HCT116 (cell line): ENCODE measurements around the gene ZNF750.

Experiments
- EGR1 ChIP-seq: IDR thresholded peaks from 2 replicates; pipeline ENCODE4 v1.6.1; 2012; ENCODE audit warnings: low read depth
- EZH2 ChIP-seq: fragments of 200-600 bp; sonication (generic); IDR thresholded peaks from 2 replicates; pipeline ENCODE4 v1.6.1; 2017; ENCODE audit warnings: antibody characterized with exemption, mixed run types
- EZH2phosphoT487 ChIP-seq: fragments of 200-600 bp; IDR thresholded peaks from 2 replicates; pipeline ENCODE4 v1.6.1; 2018; ENCODE audit warnings: antibody characterized with exemption, borderline replicate concordance
- JUND ChIP-seq: IDR thresholded peaks from 2 replicates; pipeline ENCODE4 v1.6.1; 2012
- POLR2A ChIP-seq: IDR thresholded peaks from 2 replicates; pipeline ENCODE4 v1.7.0; 2011; ENCODE audit warnings: borderline replicate concordance; ENCODE audit not compliant: insufficient read depth, insufficient read length; ENCODE audit errors: extremely low read depth
- POLR2AphosphoS5 ChIP-seq: IDR thresholded peaks from 2 replicates; pipeline ENCODE4 v1.6.1; 2011; ENCODE audit warnings: mild to moderate bottlenecking, low read depth, low read length, moderate library complexity
- RAD21 ChIP-seq: IDR thresholded peaks from 2 replicates; pipeline ENCODE4 v1.6.1; 2012; ENCODE audit warnings: low read depth, mild to moderate bottlenecking
- TF ChIP-seq, protein P1 (sequence below): IDR thresholded peaks from 2 replicates; pipeline ENCODE4 v1.6.1; 2012
- TF ChIP-seq, protein P2 (sequence below): IDR thresholded peaks from 2 replicates; pipeline ENCODE4 v1.6.1; 2012; ENCODE audit warnings: low read depth
- TF ChIP-seq, protein P3 (sequence below), 3 experiments: fragments of 200-600 bp in 1 of 3; sonication (generic) in 1 of 3; IDR thresholded peaks in 2 of 3; conservative IDR thresholded peaks in 1 of 3; 2 replicates each; pipeline ENCODE4 v1.5.1; 2012 to 2017; ENCODE audit warnings: low read depth in 2 of 3, low read length in 2 of 3, antibody characterized with exemption in 1 of 3, borderline replicate concordance in 1 of 3, control low read depth in 1 of 3, mild to moderate bottlenecking in 1 of 3, mixed read lengths in 1 of 3, mixed run types in 1 of 3, moderate library complexity in 1 of 3; ENCODE audit not compliant: insufficient read depth in 1 of 3

DNA sequence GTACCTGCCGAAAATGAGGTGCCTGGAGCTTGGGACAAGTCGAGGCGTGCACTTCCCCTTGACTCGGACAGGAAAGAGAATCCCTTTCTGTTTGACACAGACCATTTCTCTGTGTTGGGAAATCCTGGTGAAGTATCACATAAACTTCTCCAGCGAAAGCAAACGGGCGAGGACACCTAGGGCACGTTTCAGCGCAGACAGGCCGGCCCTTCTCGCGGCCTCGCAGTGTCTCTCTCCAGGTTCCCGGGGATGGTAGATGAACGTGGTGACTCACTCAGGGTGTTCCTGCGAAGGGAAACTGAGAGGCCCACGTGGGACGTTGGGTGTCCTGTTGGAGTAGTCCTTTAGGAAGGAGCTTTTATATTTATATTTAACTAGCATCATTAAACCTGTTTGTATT lies 36.3 kb upstream of the ZNF750 start:
- no peak for TF ChIP-seq RAD21
- no peak for TF ChIP-seq EZH2
- TF ChIP-seq, protein P1, sequence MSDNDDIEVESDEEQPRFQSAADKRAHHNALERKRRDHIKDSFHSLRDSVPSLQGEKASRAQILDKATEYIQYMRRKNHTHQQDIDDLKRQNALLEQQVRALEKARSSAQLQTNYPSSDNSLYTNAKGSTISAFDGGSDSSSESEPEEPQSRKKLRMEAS = peak; percentile 74; the same call in 1 of the 2 replicates
- TF ChIP-seq EZH2phosphoT487 = no peak
- TF ChIP-seq, protein P2, sequence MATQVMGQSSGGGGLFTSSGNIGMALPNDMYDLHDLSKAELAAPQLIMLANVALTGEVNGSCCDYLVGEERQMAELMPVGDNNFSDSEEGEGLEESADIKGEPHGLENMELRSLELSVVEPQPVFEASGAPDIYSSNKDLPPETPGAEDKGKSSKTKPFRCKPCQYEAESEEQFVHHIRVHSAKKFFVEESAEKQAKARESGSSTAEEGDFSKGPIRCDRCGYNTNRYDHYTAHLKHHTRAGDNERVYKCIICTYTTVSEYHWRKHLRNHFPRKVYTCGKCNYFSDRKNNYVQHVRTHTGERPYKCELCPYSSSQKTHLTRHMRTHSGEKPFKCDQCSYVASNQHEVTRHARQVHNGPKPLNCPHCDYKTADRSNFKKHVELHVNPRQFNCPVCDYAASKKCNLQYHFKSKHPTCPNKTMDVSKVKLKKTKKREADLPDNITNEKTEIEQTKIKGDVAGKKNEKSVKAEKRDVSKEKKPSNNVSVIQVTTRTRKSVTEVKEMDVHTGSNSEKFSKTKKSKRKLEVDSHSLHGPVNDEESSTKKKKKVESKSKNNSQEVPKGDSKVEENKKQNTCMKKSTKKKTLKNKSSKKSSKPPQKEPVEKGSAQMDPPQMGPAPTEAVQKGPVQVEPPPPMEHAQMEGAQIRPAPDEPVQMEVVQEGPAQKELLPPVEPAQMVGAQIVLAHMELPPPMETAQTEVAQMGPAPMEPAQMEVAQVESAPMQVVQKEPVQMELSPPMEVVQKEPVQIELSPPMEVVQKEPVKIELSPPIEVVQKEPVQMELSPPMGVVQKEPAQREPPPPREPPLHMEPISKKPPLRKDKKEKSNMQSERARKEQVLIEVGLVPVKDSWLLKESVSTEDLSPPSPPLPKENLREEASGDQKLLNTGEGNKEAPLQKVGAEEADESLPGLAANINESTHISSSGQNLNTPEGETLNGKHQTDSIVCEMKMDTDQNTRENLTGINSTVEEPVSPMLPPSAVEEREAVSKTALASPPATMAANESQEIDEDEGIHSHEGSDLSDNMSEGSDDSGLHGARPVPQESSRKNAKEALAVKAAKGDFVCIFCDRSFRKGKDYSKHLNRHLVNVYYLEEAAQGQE = no peak
- TF ChIP-seq POLR2AphosphoS5 = no peak
- no peak for TF ChIP-seq POLR2A
- TF ChIP-seq EGR1 = no peak
- TF ChIP-seq, protein P3, sequence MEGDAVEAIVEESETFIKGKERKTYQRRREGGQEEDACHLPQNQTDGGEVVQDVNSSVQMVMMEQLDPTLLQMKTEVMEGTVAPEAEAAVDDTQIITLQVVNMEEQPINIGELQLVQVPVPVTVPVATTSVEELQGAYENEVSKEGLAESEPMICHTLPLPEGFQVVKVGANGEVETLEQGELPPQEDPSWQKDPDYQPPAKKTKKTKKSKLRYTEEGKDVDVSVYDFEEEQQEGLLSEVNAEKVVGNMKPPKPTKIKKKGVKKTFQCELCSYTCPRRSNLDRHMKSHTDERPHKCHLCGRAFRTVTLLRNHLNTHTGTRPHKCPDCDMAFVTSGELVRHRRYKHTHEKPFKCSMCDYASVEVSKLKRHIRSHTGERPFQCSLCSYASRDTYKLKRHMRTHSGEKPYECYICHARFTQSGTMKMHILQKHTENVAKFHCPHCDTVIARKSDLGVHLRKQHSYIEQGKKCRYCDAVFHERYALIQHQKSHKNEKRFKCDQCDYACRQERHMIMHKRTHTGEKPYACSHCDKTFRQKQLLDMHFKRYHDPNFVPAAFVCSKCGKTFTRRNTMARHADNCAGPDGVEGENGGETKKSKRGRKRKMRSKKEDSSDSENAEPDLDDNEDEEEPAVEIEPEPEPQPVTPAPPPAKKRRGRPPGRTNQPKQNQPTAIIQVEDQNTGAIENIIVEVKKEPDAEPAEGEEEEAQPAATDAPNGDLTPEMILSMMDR (IDR thresholded peaks at IDR 0.05 in 2 of 3, conservative IDR thresholded peaks at IDR 0.05 in 1 of 3; ENCODE audit: borderline replicate concordance in 1 of 3, insufficient read depth in 1 of 3, low read depth in 2 of 3, low read length in 2 of 3) = no peak
- TF ChIP-seq JUND = no peak
